GM13976 (cell line): ENCODE results near the gene AGAP1.

Experiments used
- DNase-seq: peaks from one replicate; pipeline ENCODE4 v3.0.0; 2012; ENCODE audit warnings: low spot score
- in situ Hi-C: fragments of 300-500 bp; cut with MboI; formaldehyde crosslinking; loops from one replicate; pipeline ENCODE4 v1.12.0; 2022; ENCODE audit warnings: low sequenced_read_pairs, mixed read lengths, inconsistent platforms; ENCODE audit not compliant: unreplicated experiment
- TF ChIP-seq, protein P1 (sequence below): IDR thresholded peaks from 2 replicates; pipeline ENCODE4 v1.5.1; 2012; ENCODE audit warnings: borderline replicate concordance, mild to moderate bottlenecking; ENCODE audit not compliant: insufficient read depth; ENCODE audit errors: extremely low read depth, missing control alignments, control extremely low read depth

Gene AGAP1

DNA sequence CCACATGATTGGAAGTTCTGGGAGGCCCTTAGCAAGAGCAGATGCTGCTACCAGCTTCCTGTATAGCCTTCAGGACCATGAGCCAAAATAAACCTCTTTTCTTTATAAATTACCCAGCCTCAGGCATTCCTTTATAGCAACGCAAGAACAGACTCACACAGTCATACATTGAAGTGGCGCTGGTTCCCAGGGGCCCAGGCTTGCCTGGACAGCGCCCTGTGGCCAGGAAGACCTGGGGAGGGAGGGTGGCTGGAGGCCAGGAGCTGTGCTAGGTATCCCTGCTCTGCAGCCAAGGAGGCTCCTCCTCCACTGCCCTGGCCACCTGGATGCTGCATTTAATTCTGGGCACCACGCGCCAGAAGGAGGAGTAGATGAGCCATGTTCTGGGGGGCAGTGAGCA, 98.1 kb downstream of the AGAP1 start:
- in situ Hi-C loops: no loop called here
- DNase-seq: no peak
- TF ChIP-seq, protein P1, sequence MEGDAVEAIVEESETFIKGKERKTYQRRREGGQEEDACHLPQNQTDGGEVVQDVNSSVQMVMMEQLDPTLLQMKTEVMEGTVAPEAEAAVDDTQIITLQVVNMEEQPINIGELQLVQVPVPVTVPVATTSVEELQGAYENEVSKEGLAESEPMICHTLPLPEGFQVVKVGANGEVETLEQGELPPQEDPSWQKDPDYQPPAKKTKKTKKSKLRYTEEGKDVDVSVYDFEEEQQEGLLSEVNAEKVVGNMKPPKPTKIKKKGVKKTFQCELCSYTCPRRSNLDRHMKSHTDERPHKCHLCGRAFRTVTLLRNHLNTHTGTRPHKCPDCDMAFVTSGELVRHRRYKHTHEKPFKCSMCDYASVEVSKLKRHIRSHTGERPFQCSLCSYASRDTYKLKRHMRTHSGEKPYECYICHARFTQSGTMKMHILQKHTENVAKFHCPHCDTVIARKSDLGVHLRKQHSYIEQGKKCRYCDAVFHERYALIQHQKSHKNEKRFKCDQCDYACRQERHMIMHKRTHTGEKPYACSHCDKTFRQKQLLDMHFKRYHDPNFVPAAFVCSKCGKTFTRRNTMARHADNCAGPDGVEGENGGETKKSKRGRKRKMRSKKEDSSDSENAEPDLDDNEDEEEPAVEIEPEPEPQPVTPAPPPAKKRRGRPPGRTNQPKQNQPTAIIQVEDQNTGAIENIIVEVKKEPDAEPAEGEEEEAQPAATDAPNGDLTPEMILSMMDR: no peak

DNA sequence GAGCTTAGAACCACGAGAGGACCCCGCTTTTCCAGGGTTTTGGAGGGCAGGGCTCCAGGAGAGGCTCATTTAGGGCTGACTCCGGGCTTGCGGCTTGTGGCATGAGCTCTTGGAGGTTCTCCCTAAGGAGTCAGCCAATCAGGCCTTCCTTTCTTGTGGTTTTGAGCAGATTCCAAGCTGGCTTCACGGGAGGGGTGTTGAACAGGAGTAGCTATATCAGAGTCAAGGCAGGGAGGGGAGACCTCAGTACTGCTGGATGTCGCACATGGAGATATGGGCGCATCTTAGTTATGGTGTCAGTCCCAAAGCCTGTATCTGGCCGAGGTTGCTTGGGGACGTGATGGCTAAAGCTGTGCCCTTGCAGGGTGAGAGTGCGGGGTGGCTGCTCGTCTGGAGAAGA, 98.6 kb downstream of the AGAP1 start:
- DNase-seq: no peak
- TF ChIP-seq, protein P1: no peak
- in situ Hi-C loops: no loop called here

DNA sequence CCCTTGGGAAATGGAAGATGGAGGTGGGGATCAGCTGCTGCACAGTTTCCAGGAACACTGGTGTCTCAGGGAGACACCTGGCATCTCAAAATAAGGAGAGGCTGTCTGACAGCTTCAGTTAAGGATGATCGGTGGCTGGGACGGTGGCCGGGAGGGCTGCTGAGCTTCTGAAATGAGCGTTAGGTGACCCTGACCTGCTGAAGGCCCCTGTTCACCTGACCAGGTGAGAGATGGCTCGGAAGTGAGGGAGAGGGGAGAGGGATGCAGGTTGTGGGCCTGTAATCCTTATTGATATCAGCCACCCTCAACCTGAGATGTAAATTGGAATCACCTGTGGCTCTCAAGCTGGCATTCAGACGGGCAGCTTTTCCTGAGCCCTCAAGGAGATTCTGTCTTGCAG, 99.0 kb downstream of the AGAP1 start:
- no peak for DNase-seq
- TF ChIP-seq, protein P1: no peak
- in situ Hi-C loops: no loop called here

DNA sequence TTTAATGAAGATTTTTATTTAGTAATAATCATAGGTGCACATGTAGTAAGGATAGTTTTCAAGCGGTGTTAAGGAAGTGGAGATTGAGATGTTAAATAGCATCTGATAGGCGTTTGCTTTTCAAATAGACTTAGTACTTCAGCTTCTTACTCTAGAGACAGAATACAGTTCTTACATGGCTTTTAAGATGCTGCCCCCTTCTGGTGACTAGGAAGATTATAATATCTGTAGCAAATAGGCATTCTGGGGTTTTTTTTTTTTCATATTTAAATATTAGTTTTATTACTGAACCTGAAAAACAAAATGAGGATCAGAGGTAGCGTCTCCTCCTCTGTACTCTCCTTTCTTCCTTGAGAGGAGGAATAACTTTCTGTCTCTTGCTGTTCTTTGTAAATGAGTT, 100.2 kb downstream of the AGAP1 start:
- DNase-seq: peak; percentile 69
- TF ChIP-seq, protein P1: peak; percentile 43
- in situ Hi-C loops: no loop called here

DNA sequence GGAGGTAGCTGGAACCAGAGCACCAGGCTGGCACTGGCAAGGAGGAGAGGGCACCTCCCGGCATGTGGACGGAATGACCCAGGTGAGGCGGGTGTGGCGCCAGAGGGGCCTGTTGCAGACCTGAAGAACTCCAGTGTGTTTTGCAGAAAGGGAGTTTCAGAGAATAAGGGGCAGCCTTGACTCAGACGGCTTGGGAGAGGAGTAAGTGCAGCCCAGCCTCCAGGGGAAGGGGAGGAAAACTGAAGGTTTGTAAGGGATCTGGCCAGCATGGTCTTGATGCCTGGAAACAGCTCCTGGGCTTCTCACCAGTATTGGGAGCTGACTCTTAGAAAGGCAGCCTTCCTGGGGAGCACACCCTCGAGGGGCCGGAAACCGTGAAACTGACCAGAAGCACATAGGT, 101.1 kb downstream of the AGAP1 start:
- no peak for DNase-seq
- TF ChIP-seq, protein P1: no peak
- in situ Hi-C loops: no loop called here

DNA sequence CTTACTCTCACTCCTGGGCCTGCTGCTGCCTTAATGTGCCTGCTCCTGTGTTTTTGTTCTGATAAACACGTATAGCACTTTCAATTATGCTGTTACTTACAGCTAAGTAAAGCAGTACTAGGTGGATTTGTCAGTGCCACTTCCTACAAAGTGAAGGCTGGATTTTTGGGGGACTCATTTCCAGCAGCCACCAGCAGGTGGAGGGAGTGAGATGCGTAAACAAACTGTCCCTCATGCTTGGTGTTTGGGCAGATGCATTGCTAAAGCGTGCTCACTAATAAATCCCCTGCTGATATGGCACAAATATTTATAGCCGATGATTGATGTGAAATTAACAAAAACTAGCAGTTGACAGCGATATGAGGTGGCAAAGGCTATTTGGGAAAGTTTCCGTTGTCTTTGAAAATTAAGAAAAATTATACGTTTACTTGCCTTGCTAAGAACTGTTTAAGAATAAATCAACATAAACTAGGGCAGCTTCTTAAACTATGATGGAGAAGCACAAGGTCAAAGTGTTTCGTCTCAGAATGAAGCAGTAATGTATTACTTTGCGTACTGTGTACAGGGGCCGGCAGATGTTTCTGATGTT, 101.7 kb downstream of the AGAP1 start:
- TF ChIP-seq, protein P1: peak; percentile 66
- DNase-seq: peak; percentile 74
- in situ Hi-C loops: no loop called here
